Stomach (tissue), 9 donors: ENCODE measurements around the gene PVALEF. TPM values are rescaled to one million over a fixed set of nuclear protein-coding genes. Genes with fewer than 3 reads are reported as not detected.

Experiments
- DNase-seq, 2 donors: peaks; one replicate each; pipeline versions ENCODE4 v3.0.0 to v3.0.0-alpha.2; 2013 to 2019
- H3K27ac ChIP-seq, 5 donors: fragments of 200-600 bp in 4 of 5; sonication (generic) in 4 of 5; one replicate each; pipeline ENCODE4 v1.5.1; 2013 to 2019; ENCODE audit warnings: mild to moderate bottlenecking in 1 of 5, moderate library complexity in 1 of 5
- H3K27me3 ChIP-seq, 3 donors: fragments of 200-600 bp; sonication (generic); one replicate each; pipeline ENCODE4 v1.5.1; 2017 to 2019; ENCODE audit warnings: mixed run types in 1 of 3
- H3K36me3 ChIP-seq, 4 donors: fragments of 200-600 bp; sonication (generic); 1 replicate in 3 of 4; 2 replicates in 1 of 4; pipeline ENCODE4 v1.5.1; 2016 to 2019
- H3K4me1 ChIP-seq, 4 donors: fragments of 200-600 bp; sonication (generic); one replicate each; pipeline ENCODE4 v1.5.1; 2016 to 2019
- H3K4me3 ChIP-seq, 4 donors: fragments of 200-600 bp; sonication (generic) in 3 of 4; one replicate each; pipeline ENCODE4 v1.5.1; 2016 to 2019; ENCODE audit warnings: mild to moderate bottlenecking in 1 of 4
- H3K9me3 ChIP-seq, 4 donors: fragments of 200-600 bp; sonication (generic); one replicate each; pipeline ENCODE4 v1.5.1; 2016 to 2019
- CTCF ChIP-seq, 7 experiments: fragments of 450-650 bp in 4 of 7; fragments of 200-600 bp in 3 of 7; sonication (generic) in 3 of 7; IDR thresholded peaks; one replicate each; pipeline ENCODE4 v1.5.1; 2016 to 2019; ENCODE audit warnings: antibody characterized with exemption in 7 of 7, control low read depth in 2 of 7, mild to moderate bottlenecking in 1 of 7
- EP300 ChIP-seq: sonication (generic); formaldehyde crosslinking; IDR thresholded peaks from one replicate; pipeline ENCODE4 v1.6.1; 2017; ENCODE audit warnings: antibody characterized with exemption
- POLR2A ChIP-seq, 4 donors: fragments of 450-650 bp; IDR thresholded peaks; one replicate each; pipeline ENCODE4 v1.6.1; 2016; ENCODE audit warnings: antibody characterized with exemption in 4 of 4, control low read depth in 2 of 4, mild to moderate bottlenecking in 1 of 4, moderate library complexity in 1 of 4
- POLR2AphosphoS5 ChIP-seq, 3 donors: sonication (generic); formaldehyde crosslinking; IDR thresholded peaks; one replicate each; pipeline ENCODE4 v1.6.1; 2016; ENCODE audit warnings: antibody characterized with exemption in 3 of 3
- WGBS, 5 donors: extraction: QIAGEN DNeasy Blood & Tissue Kit in 3 of 5; methylation state at CpG; one replicate each; pipeline versions ENCODE4 v1.1.5 to v1.1.7; 2013 to 2018; 5-methylcytosine and 5-hydroxymethylcytosine counted together
- intact Hi-C: fragments of 100-400 bp; cut with DNase I; formaldehyde crosslinking; loops from one replicate; pipeline ENCODE4 v1.15.1; 2023; ENCODE audit warnings: low total_unique reads
- polyA plus RNA-seq, 3 donors: library from polyadenylated mRNA; stranded (reverse); fragments of 200-250 nt; gene quantifications; one replicate each; pipeline ENCODE4 v1.2.3, GENCODE V29; 2013
- total RNA-seq, 5 donors: library from RNA; depleted of rRNA; stranded (reverse); fragments of >200 nt; gene quantifications; one replicate each; pipeline versions ENCODE4 v1.1.0 to v1.2.3, GENCODE V29; 2014 to 2016
- donor health status: healthy with polysubstance abuse.
- donor health status: Bipolar disorder and iron deficiency.
- donor health status: healthy.

The PVALEF gene
- total and polyA plus RNA-seq, 8 donors: not detected

GRCh38 chr17:81169870-81170309 lies 4.6 kb downstream of the PVALEF start:
- Histone ChIP-seq H3K9me3 (no peaks in the 10 kb centered on the region), H3K4me1 (peaks cover 6 to 24% (median 17%) of the 10 kb centered on the region in 4 donors), H3K4me3 (no peak overlapping the region), H3K27me3 (peaks cover 0 to 37% (median 18%) of the 10 kb centered on the region in 3 donors), H3K27ac (no peak overlapping the region), H3K36me3 (no peaks in the 10 kb centered on the region)
- TF ChIP-seq POLR2AphosphoS5 (IDR thresholded peaks at IDR 0.05): no peak
- TF ChIP-seq CTCF (IDR thresholded peaks at IDR 0.05): no peak
- no peak for DNase-seq
- intact Hi-C loops: no loop called here
- 76 to 98% (median 95%) methylated on average over 3 of the region's 3 CpGs for WGBS, 5 donors

- intact Hi-C loops: no loop called here
- TF ChIP-seq EP300: no peak
- TF ChIP-seq POLR2AphosphoS5 (IDR thresholded peaks at IDR 0.05): no peak
- TF ChIP-seq CTCF (IDR thresholded peaks at IDR 0.05): no peak
- TF ChIP-seq POLR2A (IDR thresholded peaks at IDR 0.05): no peak
- DNase-seq: no peak
- no peak overlapping the region for H3K4me3 ChIP-seq
- H3K27ac ChIP-seq: no peak overlapping the region
- no peaks in the 10 kb centered on the region for H3K36me3 ChIP-seq
- H3K9me3 ChIP-seq: peaks cover 0 to 7% (median 0%) of the 10 kb centered on the region in 4 donors
- WGBS, 5 donors: 87 to 92% (median 91%) methylated on average over 12 to 15 of the region's 15 CpGs
- H3K27me3 ChIP-seq: peaks cover 0 to 27% (median 9%) of the 10 kb centered on the region in 3 donors
- H3K4me1 ChIP-seq: peaks cover 0 to 15% (median 8%) of the 10 kb centered on the region in 4 donors
These were observed 5.6 kb downstream of the PVALEF start for GRCh38 chr17:81170727-81171494.

GRCh38 chr17:81171941-81172340 lies 6.6 kb downstream of the PVALEF start:
- peaks cover 0 to 18% (median 2%) of the 10 kb centered on the region in 3 donors for H3K27me3 ChIP-seq
- H3K36me3 ChIP-seq: no peaks in the 10 kb centered on the region
- peaks cover 0 to 8% (median 2%) of the 10 kb centered on the region in 4 donors for H3K4me1 ChIP-seq
- no peak overlapping the region for H3K27ac ChIP-seq
- WGBS, 5 donors: 38 to 54% (median 51%) methylated on average over 6 to 8 of the region's 8 CpGs
- H3K4me3 ChIP-seq: no peak overlapping the region
- DNase-seq: peak in 1 of 2 donors; percentile 81
- TF ChIP-seq CTCF (IDR thresholded peaks at IDR 0.05) (no peak), EP300 (no peak), POLR2AphosphoS5 (IDR thresholded peaks at IDR 0.05) (no peak), POLR2A (IDR thresholded peaks at IDR 0.05) (no peak)
- intact Hi-C loops: no loop called here
- H3K9me3 ChIP-seq: peaks cover 0 to 7% (median 0%) of the 10 kb centered on the region in 4 donors

- Histone ChIP-seq H3K27ac (no peak overlapping the region), H3K9me3 (peaks cover 0 to 7% (median 0%) of the 10 kb centered on the region in 4 donors), H3K4me3 (no peak overlapping the region), H3K4me1 (peaks cover 0 to 7% (median 2%) of the 10 kb centered on the region in 4 donors), H3K36me3 (no peaks in the 10 kb centered on the region), H3K27me3 (peaks cover 0 to 5% (median 0%) of the 10 kb centered on the region in 3 donors)
- intact Hi-C loops: no loop called here
- no peak for TF ChIP-seq CTCF (IDR thresholded peaks at IDR 0.05)
- no peak for TF ChIP-seq EP300
- no peak for TF ChIP-seq POLR2A (IDR thresholded peaks at IDR 0.05)
- no peak for TF ChIP-seq POLR2AphosphoS5 (IDR thresholded peaks at IDR 0.05)
- WGBS, 5 donors: 75 to 86% (median 83%) methylated on average over 7 to 11 of the region's 11 CpGs
- no peak for DNase-seq
These were observed 7.9 kb downstream of the PVALEF start for GRCh38 chr17:81173052-81173761.
